Measurements from ENCODE around the gene BTBD10. TPM values are rescaled to one million over a fixed set of nuclear protein-coding genes. Genes with fewer than 3 reads are reported as not detected.

The BTBD10 gene
- total and polyA plus RNA-seq, 2 of the 13 experiments (the other 11 are each of a cell fraction or from before 2014, with no cell fraction given) = 9.8 to 26.6 TPM

- H3K36me3 ChIP-seq (replicated peaks in 1 of 2; ENCODE audit: control insufficient read depth in 1 of 2, insufficient read depth in 2 of 2, low read length in 2 of 2) = no peaks in the 10 kb centered on the region
- no peak overlapping the region for H3K9ac ChIP-seq (ENCODE audit: insufficient read depth, low read depth, low read length)
- BruUV-seq (replicated peaks) = no TSS peak
- H3K4me2 ChIP-seq (ENCODE audit: low read depth, low read length) = no peak overlapping the region
- in situ Hi-C loops (cut with HindIII; ENCODE audit: extremely low pct_ligation_motif_present, low pct_unique_long_range_greater_than_20kb) (no loop called here), intact Hi-C loops (cut with micrococcal nuclease; ENCODE audit: unreplicated experiment) (no loop called here)
- TF ChIP-seq CCAR2 (optimal IDR thresholded peaks at IDR 0.05; ENCODE audit: low read depth, low read length) (no peak), ZBTB37 (CRISPR knock-in tag; IDR thresholded peaks at IDR 0.05) (no peak), ZNF274 (CRISPR knock-in tag; IDR thresholded peaks at IDR 0.05) (no peak), BRD4 (CRISPR knock-in tag; IDR thresholded peaks at IDR 0.05) (no peak), ZBTB20 (CRISPR knock-in tag; IDR thresholded peaks at IDR 0.05; ENCODE audit: borderline replicate concordance, low read depth) (no peak), ZNF709 (CRISPR knock-in tag; IDR thresholded peaks at IDR 0.05) (no peak), ATF7-NPFF (CRISPR knock-in tag; IDR thresholded peaks at IDR 0.05; ENCODE audit: low read depth) (no peak), SRSF1 (optimal IDR thresholded peaks at IDR 0.05; ENCODE audit: low read depth, low read length) (no peak), RBFOX2 (IDR thresholded peaks at IDR 0.05; ENCODE audit: low read depth, low read length) (no peak), DMTF1 (CRISPR knock-in tag; IDR thresholded peaks at IDR 0.05) (no peak), SIX4 (CRISPR knock-in tag; IDR thresholded peaks at IDR 0.05) (no peak), CENPT (CRISPR knock-in tag; IDR thresholded peaks at IDR 0.05; ENCODE audit: low read depth) (no peak), SSRP1 (CRISPR knock-in tag; IDR thresholded peaks at IDR 0.05) (no peak), ZNF543 (CRISPR knock-in tag; IDR thresholded peaks at IDR 0.05) (no peak)
- FAIRE-seq (no peak), DNase-seq (ENCODE audit: low spot score) (no peak), ATAC-seq (no peak)
- no peak overlapping the region for H3K4me3 ChIP-seq (replicated peaks in 1 of 3; ENCODE audit: insufficient read depth in 1 of 3, low read depth in 2 of 3, low read length in 3 of 3)
- CTCF ChIA-PET (ENCODE audit: low intra/inter-chr PET ratio, low total read pairs) = no interaction called here
- no peaks in the 10 kb centered on the region for H3K27me3 ChIP-seq (ENCODE audit: control insufficient read depth in 1 of 2, insufficient read depth in 2 of 2, low read length in 2 of 2)
- POLR2A ChIA-PET = no interaction called here
- H2AFZ ChIP-seq (ENCODE audit: low read length) = no peak overlapping the region
- no peaks in the 10 kb centered on the region for H4K20me1 ChIP-seq (ENCODE audit: insufficient read depth, low read length)
- H3K9me3 ChIP-seq (ENCODE audit: low read length) = peaks cover 3% of the 10 kb centered on the region; the same call in 1 of the 2 replicates
- no peaks in the 10 kb centered on the region for H3K79me2 ChIP-seq (ENCODE audit: insufficient read depth, low read length)
- no peaks in the 10 kb centered on the region for H3K4me1 ChIP-seq (ENCODE audit: insufficient read depth, low read length)
- WGBS (ENCODE audit: low lambda C conversion rate) = 92% methylated on average over 6 of the region's 6 CpGs
- H3K27ac ChIP-seq (ENCODE audit: extremely low read length, insufficient read depth, low read length) = no peak overlapping the region
Measured at GRCh38 chr11:13434247-13435205, 28.5 kb downstream of the BTBD10 start.

Data from HepG2 (cell line).